Ovary (tissue), 3 donors: ENCODE results near the gene TMEM82.

ENCODE experiments used
- POLR2A ChIP-seq: fragments of 450-650 bp; IDR thresholded peaks from one replicate; pipeline ENCODE4 v1.6.1; 2017; ENCODE audit warnings: antibody characterized with exemption, mild to moderate bottlenecking, moderate library complexity
- TF ChIP-seq, protein P1 (sequence below), 3 donors: fragments of 450-650 bp in 2 of 3; fragments of 200-600 bp in 1 of 3; IDR thresholded peaks; one replicate each; pipeline versions ENCODE4 v1.5.1 to v1.8.0; 2016 to 2022; ENCODE audit warnings: antibody characterized with exemption in 3 of 3, mild to moderate bottlenecking in 1 of 3
- donor health status: DM: no; HTN: no; CAD: no.

GRCh38 chr1:15719381-15720120 is 22.7 kb upstream of the TMEM82 start:
- TF ChIP-seq, protein P1, sequence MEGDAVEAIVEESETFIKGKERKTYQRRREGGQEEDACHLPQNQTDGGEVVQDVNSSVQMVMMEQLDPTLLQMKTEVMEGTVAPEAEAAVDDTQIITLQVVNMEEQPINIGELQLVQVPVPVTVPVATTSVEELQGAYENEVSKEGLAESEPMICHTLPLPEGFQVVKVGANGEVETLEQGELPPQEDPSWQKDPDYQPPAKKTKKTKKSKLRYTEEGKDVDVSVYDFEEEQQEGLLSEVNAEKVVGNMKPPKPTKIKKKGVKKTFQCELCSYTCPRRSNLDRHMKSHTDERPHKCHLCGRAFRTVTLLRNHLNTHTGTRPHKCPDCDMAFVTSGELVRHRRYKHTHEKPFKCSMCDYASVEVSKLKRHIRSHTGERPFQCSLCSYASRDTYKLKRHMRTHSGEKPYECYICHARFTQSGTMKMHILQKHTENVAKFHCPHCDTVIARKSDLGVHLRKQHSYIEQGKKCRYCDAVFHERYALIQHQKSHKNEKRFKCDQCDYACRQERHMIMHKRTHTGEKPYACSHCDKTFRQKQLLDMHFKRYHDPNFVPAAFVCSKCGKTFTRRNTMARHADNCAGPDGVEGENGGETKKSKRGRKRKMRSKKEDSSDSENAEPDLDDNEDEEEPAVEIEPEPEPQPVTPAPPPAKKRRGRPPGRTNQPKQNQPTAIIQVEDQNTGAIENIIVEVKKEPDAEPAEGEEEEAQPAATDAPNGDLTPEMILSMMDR (IDR thresholded peaks at IDR 0.05): no peak
- TF ChIP-seq POLR2A: no peak
